H1 (cell line): Measurements from ENCODE around the gene RHEX.

Source experiments
- CTCF ChIP-seq, 3 experiments: IDR thresholded peaks; 1 replicate in 2 of 3; 2 replicates in 1 of 3; pipeline versions ENCODE4 v1.5.1 to v1.6.1; 2011; ENCODE audit warnings: low read length in 3 of 3, mild to moderate bottlenecking in 3 of 3, inconsistent platforms in 2 of 3, low read depth in 1 of 3, moderate library complexity in 1 of 3; ENCODE audit not compliant: insufficient read depth in 1 of 3; ENCODE audit errors: control extremely low read depth in 1 of 3
- EGR1 ChIP-seq: IDR thresholded peaks from 2 replicates; pipeline ENCODE4 v1.6.1; 2011; ENCODE audit warnings: low read depth, low read length, borderline replicate concordance
- RAD21 ChIP-seq, 2 experiments: IDR thresholded peaks in 1 of 2; conservative IDR thresholded peaks in 1 of 2; 2 replicates each; pipeline ENCODE4 v1.6.1; 2011; ENCODE audit warnings: low read depth in 2 of 2, low read length in 2 of 2, improper control_type of control experiment in 1 of 2, inconsistent platforms in 1 of 2, mild to moderate bottlenecking in 1 of 2, moderate library complexity in 1 of 2
- SIN3A ChIP-seq, 2 experiments: IDR thresholded peaks in 1 of 2; conservative IDR thresholded peaks in 1 of 2; 2 replicates each; pipeline ENCODE4 v1.6.1; 2011 to 2012; ENCODE audit warnings: low read length in 2 of 2, improper control_type of control experiment in 1 of 2, low read depth in 1 of 2, mild to moderate bottlenecking in 1 of 2
- TEAD4 ChIP-seq: IDR thresholded peaks from 2 replicates; pipeline ENCODE4 v1.6.1; 2012; ENCODE audit warnings: low read depth, low read length, inconsistent platforms, mixed read lengths
- USF2 ChIP-seq: IDR thresholded peaks from 2 replicates; pipeline ENCODE4 v1.6.1; 2011; ENCODE audit warnings: low read length, improper control_type of control experiment

- TF ChIP-seq SIN3A (conservative IDR thresholded peaks at IDR 0.05 in 1 of 2, IDR thresholded peaks at IDR 0.05 in 1 of 2; ENCODE audit: low read depth in 1 of 2, low read length in 2 of 2) (no peak), RAD21 (IDR thresholded peaks at IDR 0.05 in 1 of 2, conservative IDR thresholded peaks at IDR 0.05 in 1 of 2; ENCODE audit: low read depth in 2 of 2, low read length in 2 of 2) (no peak), EGR1 (no peak), TEAD4 (no peak), CTCF (IDR thresholded peaks at IDR 0.05; ENCODE audit: control extremely low read depth in 1 of 3, insufficient read depth in 1 of 3, low read depth in 1 of 3, low read length in 3 of 3) (no peak), USF2 (no peak)
These were observed 48.1 kb upstream of the RHEX start for GRCh38 chr1:206004826-206005225.
